ENCODE results near the gene ASTN2.
"Not testable (repeated sequence)": the region's sequence is repeated elsewhere in the genome, so short reads cannot be mapped to it uniquely, and the experiment has no call there.

GRCh38 chr9:116830321-116830720 is 584.5 kb downstream of the ASTN2 start:
- TF ChIP-seq, protein P1, sequence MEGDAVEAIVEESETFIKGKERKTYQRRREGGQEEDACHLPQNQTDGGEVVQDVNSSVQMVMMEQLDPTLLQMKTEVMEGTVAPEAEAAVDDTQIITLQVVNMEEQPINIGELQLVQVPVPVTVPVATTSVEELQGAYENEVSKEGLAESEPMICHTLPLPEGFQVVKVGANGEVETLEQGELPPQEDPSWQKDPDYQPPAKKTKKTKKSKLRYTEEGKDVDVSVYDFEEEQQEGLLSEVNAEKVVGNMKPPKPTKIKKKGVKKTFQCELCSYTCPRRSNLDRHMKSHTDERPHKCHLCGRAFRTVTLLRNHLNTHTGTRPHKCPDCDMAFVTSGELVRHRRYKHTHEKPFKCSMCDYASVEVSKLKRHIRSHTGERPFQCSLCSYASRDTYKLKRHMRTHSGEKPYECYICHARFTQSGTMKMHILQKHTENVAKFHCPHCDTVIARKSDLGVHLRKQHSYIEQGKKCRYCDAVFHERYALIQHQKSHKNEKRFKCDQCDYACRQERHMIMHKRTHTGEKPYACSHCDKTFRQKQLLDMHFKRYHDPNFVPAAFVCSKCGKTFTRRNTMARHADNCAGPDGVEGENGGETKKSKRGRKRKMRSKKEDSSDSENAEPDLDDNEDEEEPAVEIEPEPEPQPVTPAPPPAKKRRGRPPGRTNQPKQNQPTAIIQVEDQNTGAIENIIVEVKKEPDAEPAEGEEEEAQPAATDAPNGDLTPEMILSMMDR (IDR thresholded peaks at IDR 0.05): not testable (repeated sequence)
- TF ChIP-seq POLR2A (IDR thresholded peaks at IDR 0.05): not testable (repeated sequence)
